Lower leg skin (tissue), 4 donors: ENCODE results near the gene CDCA8. TPM values are rescaled to one million over a fixed set of nuclear protein-coding genes. Genes with fewer than 3 reads are reported as not detected.

Experiments used
- DNase-seq, 2 donors: peaks; one replicate each; pipeline ENCODE4 v3.0.0-alpha.2; 2019; ENCODE audit warnings: low spot score in 2 of 2
- H3K4me3 ChIP-seq: fragments of 200-600 bp; sonication (generic); 2 replicates; pipeline ENCODE4 v1.5.1; 2017; ENCODE audit warnings: mild to moderate bottlenecking, low read depth; ENCODE audit not compliant: poor library complexity, severe bottlenecking
- POLR2A ChIP-seq, 2 donors: fragments of 450-650 bp; IDR thresholded peaks; one replicate each; pipeline ENCODE4 v1.6.1; 2016 to 2017; ENCODE audit warnings: antibody characterized with exemption in 2 of 2, mild to moderate bottlenecking in 1 of 2, moderate library complexity in 1 of 2
- WGBS, 2 donors: methylation state at CpG; one replicate each; pipeline ENCODE4 v1.1.5; 2018; 5-methylcytosine and 5-hydroxymethylcytosine counted together
- intact Hi-C: fragments of 100-400 bp; cut with DNase I; formaldehyde crosslinking; loops from one replicate; pipeline ENCODE4 v1.15.0; 2023; ENCODE audit warnings: low total_unique reads
- total RNA-seq, 4 donors: library from RNA; depleted of rRNA; stranded (reverse); fragments of >200 nt; gene quantifications; one replicate each; pipeline ENCODE4 v1.1.0, GENCODE V29; 2016
- TF ChIP-seq, protein P1 (sequence below), 3 donors: fragments of 450-650 bp; IDR thresholded peaks; one replicate each; pipeline ENCODE4 v1.5.1; 2016; ENCODE audit warnings: antibody characterized with exemption in 3 of 3, mild to moderate bottlenecking in 3 of 3, moderate library complexity in 2 of 3

Gene CDCA8
- total RNA-seq, 4 donors from 2014 or later = 1.0 to 3.2 (median 1.8) TPM

GRCh38 chr1:37697737-37698136 is 5.4 kb downstream of the CDCA8 start:
- WGBS, 2 donors = 91 to 94% methylated on average over 2 of the region's 2 CpGs
- TF ChIP-seq, protein P1, sequence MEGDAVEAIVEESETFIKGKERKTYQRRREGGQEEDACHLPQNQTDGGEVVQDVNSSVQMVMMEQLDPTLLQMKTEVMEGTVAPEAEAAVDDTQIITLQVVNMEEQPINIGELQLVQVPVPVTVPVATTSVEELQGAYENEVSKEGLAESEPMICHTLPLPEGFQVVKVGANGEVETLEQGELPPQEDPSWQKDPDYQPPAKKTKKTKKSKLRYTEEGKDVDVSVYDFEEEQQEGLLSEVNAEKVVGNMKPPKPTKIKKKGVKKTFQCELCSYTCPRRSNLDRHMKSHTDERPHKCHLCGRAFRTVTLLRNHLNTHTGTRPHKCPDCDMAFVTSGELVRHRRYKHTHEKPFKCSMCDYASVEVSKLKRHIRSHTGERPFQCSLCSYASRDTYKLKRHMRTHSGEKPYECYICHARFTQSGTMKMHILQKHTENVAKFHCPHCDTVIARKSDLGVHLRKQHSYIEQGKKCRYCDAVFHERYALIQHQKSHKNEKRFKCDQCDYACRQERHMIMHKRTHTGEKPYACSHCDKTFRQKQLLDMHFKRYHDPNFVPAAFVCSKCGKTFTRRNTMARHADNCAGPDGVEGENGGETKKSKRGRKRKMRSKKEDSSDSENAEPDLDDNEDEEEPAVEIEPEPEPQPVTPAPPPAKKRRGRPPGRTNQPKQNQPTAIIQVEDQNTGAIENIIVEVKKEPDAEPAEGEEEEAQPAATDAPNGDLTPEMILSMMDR (IDR thresholded peaks at IDR 0.05) = no peak
- intact Hi-C loops = no loop called here

DNA sequence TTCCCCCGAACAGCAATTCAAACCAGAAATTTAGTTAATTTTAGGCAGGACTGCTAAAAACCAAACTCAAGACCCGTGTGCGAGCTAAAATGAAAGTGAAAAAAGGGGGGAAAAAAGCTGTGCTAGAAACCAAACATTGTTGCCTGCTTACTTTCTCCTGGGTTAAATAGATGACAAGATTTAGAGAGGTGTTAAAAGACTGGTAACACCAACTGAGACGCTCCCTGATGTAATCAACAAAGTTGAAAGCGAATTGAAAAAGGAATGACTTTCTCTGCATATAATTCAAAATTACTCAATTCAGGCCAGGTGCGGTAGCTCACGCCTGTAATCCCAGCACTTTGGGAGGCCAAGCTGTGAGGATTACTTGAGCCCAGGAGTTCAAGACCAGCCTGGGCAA is 6.8 kb downstream of the CDCA8 start:
- no peak for DNase-seq
- 95 to 96% methylated on average over 7 of the region's 7 CpGs for WGBS, 2 donors
- intact Hi-C loops = no loop called here
- H3K4me3 ChIP-seq = no peak overlapping the region
- TF ChIP-seq, protein P1 (IDR thresholded peaks at IDR 0.05) = no peak
- no peak for TF ChIP-seq POLR2A (IDR thresholded peaks at IDR 0.05)

More at GRCh38 chr1:37697737-37698136, 5.4 kb downstream of the CDCA8 start:
- no peak for DNase-seq
- H3K4me3 ChIP-seq = no peak overlapping the region

DNA sequence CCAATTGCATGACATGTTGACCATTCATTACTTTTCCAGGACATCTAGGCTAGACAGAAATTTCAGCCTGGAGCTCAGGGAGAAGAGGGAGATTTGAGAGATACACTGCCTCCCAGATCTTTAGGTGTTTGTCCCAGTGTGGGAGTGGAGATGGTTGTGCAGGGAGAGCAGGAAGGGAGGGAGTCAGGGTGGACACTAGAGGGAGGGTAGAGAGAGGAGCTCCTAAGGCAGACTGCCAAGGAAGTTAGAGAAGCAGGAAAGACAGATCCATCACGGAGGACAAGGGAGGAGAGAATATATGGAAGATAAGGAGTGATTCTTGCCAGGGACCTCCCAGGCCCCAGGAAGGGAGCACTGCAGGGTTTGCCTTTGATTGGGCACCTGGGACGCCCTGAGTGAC is 8.7 kb downstream of the CDCA8 start:
- TF ChIP-seq, protein P1 (IDR thresholded peaks at IDR 0.05) = no peak
- TF ChIP-seq POLR2A (IDR thresholded peaks at IDR 0.05) = no peak
- WGBS, 2 donors = 69 to 79% methylated on average over 2 of the region's 2 CpGs
- DNase-seq = no peak
- H3K4me3 ChIP-seq = no peak overlapping the region
- intact Hi-C loops = no loop called here

GRCh38 chr1:37703061-37703460 is 10.7 kb downstream of the CDCA8 start:
- intact Hi-C loops = no loop called here
- TF ChIP-seq, protein P1 (IDR thresholded peaks at IDR 0.05) = no peak
- TF ChIP-seq POLR2A (IDR thresholded peaks at IDR 0.05) = no peak
- 96% methylated on average over 14 of the region's 14 CpGs for WGBS, 2 donors
- H3K4me3 ChIP-seq = no peak overlapping the region
- no peak for DNase-seq

DNA sequence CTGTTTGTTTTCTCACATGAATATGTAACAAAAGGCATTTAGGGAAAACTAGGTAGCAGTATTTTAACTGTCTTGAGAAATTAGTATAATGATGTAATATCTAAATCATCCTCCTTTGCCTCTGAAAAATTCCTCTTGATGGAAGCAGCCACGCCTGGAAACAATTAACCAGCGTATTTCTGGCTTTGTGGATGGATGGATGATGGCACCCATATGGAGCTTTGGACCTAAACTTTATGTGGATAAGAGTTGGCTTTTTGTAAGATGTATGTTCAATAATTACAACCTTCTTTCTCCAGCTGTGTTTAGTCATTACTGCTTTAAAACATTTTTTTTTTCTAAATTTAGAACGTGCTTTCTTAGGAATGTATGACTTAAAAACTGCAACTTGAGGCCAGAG is 12.7 kb downstream of the CDCA8 start:
- no peak for TF ChIP-seq POLR2A (IDR thresholded peaks at IDR 0.05)
- TF ChIP-seq, protein P1 (IDR thresholded peaks at IDR 0.05) = no peak
- no peak for DNase-seq
- 66 to 78% methylated on average over 3 of the region's 3 CpGs for WGBS, 2 donors
- H3K4me3 ChIP-seq = no peak overlapping the region
- intact Hi-C loops = no loop called here

- DNase-seq = no peak
- H3K4me3 ChIP-seq = no peak overlapping the region
- intact Hi-C loops = no loop called here
- 68 to 87% methylated on average over 8 of the region's 8 CpGs for WGBS, 2 donors
- TF ChIP-seq, protein P1 (IDR thresholded peaks at IDR 0.05) = no peak
- TF ChIP-seq POLR2A (IDR thresholded peaks at IDR 0.05) = no peak
Observed at GRCh38 chr1:37705399-37705798, 13.1 kb downstream of the CDCA8 start.
